ENCODE results near the gene GOLGA6A. TPM values are rescaled to one million over a fixed set of nuclear protein-coding genes. Genes with fewer than 3 reads are reported as not detected.

The GOLGA6A gene
- total and polyA plus RNA-seq, 4 donors = 0.03 to 0.14 TPM; not detected in 2

DNA sequence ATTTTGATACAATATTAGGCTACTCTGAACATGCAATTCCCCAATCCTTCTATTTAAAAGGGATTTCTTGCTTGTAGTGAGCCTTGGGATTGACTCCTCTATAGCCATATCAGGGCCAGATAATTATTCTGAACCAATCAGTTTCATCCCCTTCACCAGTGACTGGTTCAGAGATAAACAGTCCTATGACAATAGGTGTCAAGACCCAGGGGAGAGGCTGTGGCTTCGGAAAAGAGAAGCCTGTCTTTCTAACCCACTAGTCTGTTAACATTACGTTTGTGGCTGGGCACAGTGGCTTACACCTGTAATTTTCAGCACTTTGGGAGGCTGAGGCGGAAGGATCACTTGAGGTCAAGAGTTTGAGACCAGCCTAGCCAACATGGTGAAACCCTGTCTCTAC is 41.8 kb upstream of the GOLGA6A start:
- no peak overlapping the region for H3K4me3 ChIP-seq
- H3K27me3 ChIP-seq (ENCODE audit: control insufficient read depth in 3 of 3, insufficient read depth in 3 of 3, low read length in 2 of 3) = peaks cover 0 to 51% (median 24%) of the 10 kb centered on the region in 3 donors
- H3K9me3 ChIP-seq (ENCODE audit: control insufficient read depth in 4 of 4, insufficient read depth in 3 of 4, low read length in 3 of 4) = no peaks in the 10 kb centered on the region
- H3K27ac ChIP-seq (ENCODE audit: low read depth in 1 of 2, low read length in 1 of 2) = no peak overlapping the region
- no peaks in the 10 kb centered on the region for H3K36me3 ChIP-seq (ENCODE audit: control insufficient read depth in 4 of 4, insufficient read depth in 4 of 4, low read length in 4 of 4)
- TF ChIP-seq, protein P1, sequence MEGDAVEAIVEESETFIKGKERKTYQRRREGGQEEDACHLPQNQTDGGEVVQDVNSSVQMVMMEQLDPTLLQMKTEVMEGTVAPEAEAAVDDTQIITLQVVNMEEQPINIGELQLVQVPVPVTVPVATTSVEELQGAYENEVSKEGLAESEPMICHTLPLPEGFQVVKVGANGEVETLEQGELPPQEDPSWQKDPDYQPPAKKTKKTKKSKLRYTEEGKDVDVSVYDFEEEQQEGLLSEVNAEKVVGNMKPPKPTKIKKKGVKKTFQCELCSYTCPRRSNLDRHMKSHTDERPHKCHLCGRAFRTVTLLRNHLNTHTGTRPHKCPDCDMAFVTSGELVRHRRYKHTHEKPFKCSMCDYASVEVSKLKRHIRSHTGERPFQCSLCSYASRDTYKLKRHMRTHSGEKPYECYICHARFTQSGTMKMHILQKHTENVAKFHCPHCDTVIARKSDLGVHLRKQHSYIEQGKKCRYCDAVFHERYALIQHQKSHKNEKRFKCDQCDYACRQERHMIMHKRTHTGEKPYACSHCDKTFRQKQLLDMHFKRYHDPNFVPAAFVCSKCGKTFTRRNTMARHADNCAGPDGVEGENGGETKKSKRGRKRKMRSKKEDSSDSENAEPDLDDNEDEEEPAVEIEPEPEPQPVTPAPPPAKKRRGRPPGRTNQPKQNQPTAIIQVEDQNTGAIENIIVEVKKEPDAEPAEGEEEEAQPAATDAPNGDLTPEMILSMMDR (IDR thresholded peaks at IDR 0.05; ENCODE audit: control extremely low read depth, extremely low read depth) = no peak
- ATAC-seq (ENCODE audit: insufficient read depth, low FRiP score) (no peak), DNase-seq (no peak)
- no peak overlapping the region for H3K9ac ChIP-seq (ENCODE audit: insufficient read depth in 1 of 2, low read length in 2 of 2)
- WGBS, 2 donors = 73 to 84% methylated on average over 3 of the region's 3 CpGs
- H3K4me1 ChIP-seq (ENCODE audit: control insufficient read depth in 5 of 5, insufficient read depth in 5 of 5, low read length in 5 of 5) = peaks cover 0 to 11% (median 7%) of the 10 kb centered on the region in 5 donors

DNA sequence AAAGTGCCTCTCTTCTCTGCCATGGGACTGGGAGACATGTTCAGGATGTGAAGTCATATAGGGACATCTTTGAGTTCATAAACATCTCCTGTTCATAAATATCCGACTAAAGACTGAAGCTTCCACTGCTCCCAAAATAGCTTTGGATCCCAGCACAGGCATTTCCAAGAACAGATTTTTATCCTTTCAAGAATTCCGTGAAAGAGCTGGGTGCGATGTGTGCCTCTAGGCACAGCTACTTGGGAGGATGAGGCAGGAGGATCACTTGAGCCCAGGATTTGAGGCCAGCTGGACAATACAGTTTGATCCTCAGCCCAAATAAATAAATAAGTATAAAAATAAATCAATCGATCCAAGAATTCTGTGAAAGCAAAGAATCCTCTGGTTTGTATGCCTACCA is 41.3 kb upstream of the GOLGA6A start:
- Histone ChIP-seq H3K4me1 (ENCODE audit: control insufficient read depth in 5 of 5, insufficient read depth in 5 of 5, low read length in 5 of 5) (peaks cover 0 to 7% (median 5%) of the 10 kb centered on the region in 5 donors), H3K4me3 (no peak overlapping the region), H3K9ac (ENCODE audit: insufficient read depth in 1 of 2, low read length in 2 of 2) (no peak overlapping the region), H3K27ac (ENCODE audit: low read depth in 1 of 2, low read length in 1 of 2) (no peak overlapping the region), H3K27me3 (ENCODE audit: control insufficient read depth in 3 of 3, insufficient read depth in 3 of 3, low read length in 2 of 3) (peaks cover 0 to 49% (median 19%) of the 10 kb centered on the region in 3 donors), H3K9me3 (ENCODE audit: control insufficient read depth in 4 of 4, insufficient read depth in 3 of 4, low read length in 3 of 4) (no peaks in the 10 kb centered on the region), H3K36me3 (ENCODE audit: control insufficient read depth in 4 of 4, insufficient read depth in 4 of 4, low read length in 4 of 4) (no peaks in the 10 kb centered on the region)
- TF ChIP-seq, protein P1 (IDR thresholded peaks at IDR 0.05; ENCODE audit: control extremely low read depth, extremely low read depth) = no peak
- 70 to 85% methylated on average over 4 of the region's 4 CpGs for WGBS, 2 donors
- ATAC-seq (ENCODE audit: insufficient read depth, low FRiP score) (no peak), DNase-seq (no peak)

- Histone ChIP-seq H3K9ac (ENCODE audit: insufficient read depth in 1 of 2, low read length in 2 of 2) (no peak overlapping the region), H3K27me3 (ENCODE audit: control insufficient read depth in 3 of 3, insufficient read depth in 3 of 3, low read length in 2 of 3) (peaks cover 0 to 43% (median 15%) of the 10 kb centered on the region in 3 donors), H3K9me3 (ENCODE audit: control insufficient read depth in 4 of 4, insufficient read depth in 3 of 4, low read length in 3 of 4) (no peaks in the 10 kb centered on the region), H3K27ac (ENCODE audit: low read depth in 1 of 2, low read length in 1 of 2) (no peak overlapping the region), H3K4me3 (no peak overlapping the region), H3K36me3 (ENCODE audit: control insufficient read depth in 4 of 4, insufficient read depth in 4 of 4, low read length in 4 of 4) (no peaks in the 10 kb centered on the region), H3K4me1 (ENCODE audit: control insufficient read depth in 5 of 5, insufficient read depth in 5 of 5, low read length in 5 of 5) (peaks cover 0 to 3% (median 2%) of the 10 kb centered on the region in 5 donors)
- DNase-seq (no peak), ATAC-seq (ENCODE audit: insufficient read depth, low FRiP score) (no peak)
- WGBS, 2 donors = 25 to 33% methylated on average over 4 of the region's 4 CpGs
- TF ChIP-seq, protein P1 (IDR thresholded peaks at IDR 0.05; ENCODE audit: control extremely low read depth, extremely low read depth) = no peak
Observed at GRCh38 chr15:74123131-74123429, 40.7 kb upstream of the GOLGA6A start.

Data from lung (tissue), 12 donors.